GM12801 (cell line): ENCODE results near the gene SLC27A2.

ENCODE experiments used
- TF ChIP-seq, protein P1 (sequence below): IDR thresholded peaks from one replicate; pipeline ENCODE4 v1.5.1; 2011; ENCODE audit warnings: control low read depth; ENCODE audit not compliant: insufficient read length; ENCODE audit errors: extremely low read depth

Gene SLC27A2

GRCh38 chr15:50225057-50225456 is 43.1 kb downstream of the SLC27A2 start:
- TF ChIP-seq, protein P1, sequence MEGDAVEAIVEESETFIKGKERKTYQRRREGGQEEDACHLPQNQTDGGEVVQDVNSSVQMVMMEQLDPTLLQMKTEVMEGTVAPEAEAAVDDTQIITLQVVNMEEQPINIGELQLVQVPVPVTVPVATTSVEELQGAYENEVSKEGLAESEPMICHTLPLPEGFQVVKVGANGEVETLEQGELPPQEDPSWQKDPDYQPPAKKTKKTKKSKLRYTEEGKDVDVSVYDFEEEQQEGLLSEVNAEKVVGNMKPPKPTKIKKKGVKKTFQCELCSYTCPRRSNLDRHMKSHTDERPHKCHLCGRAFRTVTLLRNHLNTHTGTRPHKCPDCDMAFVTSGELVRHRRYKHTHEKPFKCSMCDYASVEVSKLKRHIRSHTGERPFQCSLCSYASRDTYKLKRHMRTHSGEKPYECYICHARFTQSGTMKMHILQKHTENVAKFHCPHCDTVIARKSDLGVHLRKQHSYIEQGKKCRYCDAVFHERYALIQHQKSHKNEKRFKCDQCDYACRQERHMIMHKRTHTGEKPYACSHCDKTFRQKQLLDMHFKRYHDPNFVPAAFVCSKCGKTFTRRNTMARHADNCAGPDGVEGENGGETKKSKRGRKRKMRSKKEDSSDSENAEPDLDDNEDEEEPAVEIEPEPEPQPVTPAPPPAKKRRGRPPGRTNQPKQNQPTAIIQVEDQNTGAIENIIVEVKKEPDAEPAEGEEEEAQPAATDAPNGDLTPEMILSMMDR, result no peak

DNA sequence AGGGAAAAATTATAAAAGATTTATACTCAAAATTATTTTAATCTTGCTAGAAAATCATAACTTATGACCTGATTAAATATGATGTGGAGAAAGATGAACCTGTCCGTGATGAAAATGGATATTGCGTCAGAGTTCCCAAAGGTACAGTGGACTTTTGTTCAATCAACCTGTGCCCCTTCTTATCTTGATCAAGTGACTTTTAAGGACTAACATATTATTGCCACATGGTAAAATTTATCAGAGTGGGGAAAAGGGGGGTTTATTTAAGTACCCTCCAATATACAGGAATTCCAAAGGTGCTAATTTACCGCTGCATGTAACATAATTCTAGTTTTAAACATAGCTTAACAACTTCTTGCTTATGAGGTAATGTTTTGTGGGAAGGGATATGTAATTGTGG is 43.9 kb downstream of the SLC27A2 start:
- TF ChIP-seq, protein P1, result no peak

GRCh38 chr15:50227076-50227475 is 45.1 kb downstream of the SLC27A2 start:
- TF ChIP-seq, protein P1, result no peak

DNA sequence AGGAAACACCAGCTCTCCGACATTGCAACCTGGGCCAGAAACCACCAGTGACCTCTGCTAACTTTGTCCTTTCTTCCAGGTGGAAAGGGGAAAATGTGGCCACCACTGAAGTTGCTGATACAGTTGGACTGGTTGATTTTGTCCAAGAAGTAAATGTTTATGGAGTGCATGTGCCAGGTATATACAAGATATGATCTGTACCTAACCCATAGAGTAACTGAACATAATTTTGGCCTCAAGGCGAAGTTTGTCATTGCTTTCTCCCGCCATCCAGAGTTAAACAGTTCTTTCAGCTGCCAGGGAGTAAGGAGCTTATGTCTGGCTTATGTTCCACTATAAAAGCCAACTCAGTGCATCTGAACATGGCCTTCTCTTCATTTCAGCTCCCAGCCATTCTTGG is 46.9 kb downstream of the SLC27A2 start:
- TF ChIP-seq, protein P1, result no peak

GRCh38 chr15:50229336-50229735 is 47.3 kb downstream of the SLC27A2 start:
- TF ChIP-seq, protein P1, result no peak

GRCh38 chr15:50231761-50232160 is 49.8 kb downstream of the SLC27A2 start:
- TF ChIP-seq, protein P1, result no peak

DNA sequence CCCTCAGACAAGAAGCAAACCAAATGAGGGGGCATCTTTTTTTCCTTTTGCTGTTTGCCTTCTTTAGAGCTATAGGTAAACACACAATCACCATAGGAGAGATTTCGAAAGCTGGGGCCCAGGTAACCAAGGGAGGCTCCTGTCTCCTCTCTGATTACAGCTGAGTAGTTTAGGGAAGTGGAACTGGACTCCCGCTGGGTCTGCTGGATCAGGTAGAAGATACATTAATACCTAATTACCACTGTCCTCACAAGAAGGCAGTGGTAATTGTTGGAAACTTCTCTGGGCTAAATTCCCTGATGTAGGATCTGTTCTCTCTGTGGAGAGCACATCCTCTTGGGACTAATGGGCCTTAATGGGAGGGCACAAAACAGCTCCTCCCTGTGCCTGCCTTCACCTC is 50.8 kb downstream of the SLC27A2 start:
- TF ChIP-seq, protein P1, result no peak
